GM10248 (cell line): ENCODE data around the gene PPFIA3.

Experiments
- CTCF ChIA-PET: fragments of 300-600 bp; sonication (Branson Sonifier 250); formaldehyde crosslinking; extraction: SDS; loops from one replicate; lab custom pipeline; 2021; ENCODE audit warnings: antibody characterized with exemption; lab: Yijun Ruan, JAX
- POLR2A ChIA-PET: fragments of 350-650 bp; sonication (Branson Sonifier 250); formaldehyde crosslinking; extraction: SDS; loops from one replicate; lab custom pipeline; 2020; ENCODE audit warnings: antibody characterized with exemption; lab: Yijun Ruan, JAX
- DNase-seq: peaks from one replicate; pipeline ENCODE4 v3.0.0; 2012; ENCODE audit errors: extremely low spot score
- CTCF ChIP-seq: IDR thresholded peaks from 2 replicates; pipeline ENCODE4 v1.5.1; 2012; ENCODE audit warnings: mild to moderate bottlenecking, low read depth; ENCODE audit errors: extremely low read depth, missing control alignments, control extremely low read depth

PPFIA3 gene

GRCh38 chr19:49101160-49101559 is 18.2 kb upstream of the PPFIA3 start:
- no peak for TF ChIP-seq CTCF
- DNase-seq: no peak
- POLR2A ChIA-PET: interaction anchor here (0.9 kb wide), 1 partner anchor 14 kb away, joined by 3 read pairs; no protein-coding TSS in a partner anchor
- CTCF ChIA-PET: interaction anchor here (4.9 kb wide), 1 partner anchor 14 kb away, joined by 37 read pairs; the partner anchor contains the start of gene LIN7B

GRCh38 chr19:49102303-49102702 is 17.0 kb upstream of the PPFIA3 start:
- TF ChIP-seq CTCF: no peak
- POLR2A ChIA-PET: no interaction called here
- CTCF ChIA-PET: no interaction called here
- DNase-seq: no peak

GRCh38 chr19:49103331-49104085 is 15.8 kb upstream of the PPFIA3 start:
- no peak for DNase-seq
- TF ChIP-seq CTCF: no peak
- ChIA-PET POLR2A (no interaction called here), CTCF (no interaction called here)

- ChIA-PET POLR2A (no interaction called here), CTCF (interaction anchor here (0.9 to 3.0 kb wide), 7 partner anchors 9 to 111 kb away, joined by 4 to 21 read pairs (median 11); partner anchors contain the start of genes GYS1, LIN7B and RUVBL2)
- DNase-seq: no peak
- TF ChIP-seq CTCF: no peak
Measured at GRCh38 chr19:49104229-49104864, 15.0 kb upstream of the PPFIA3 start.

- no peak for DNase-seq
- ChIA-PET POLR2A (no interaction called here), CTCF (interaction anchor here (0.8 to 3.0 kb wide), 15 partner anchors 8 to 114 kb away, joined by 3 to 22 read pairs (median 8); partner anchors contain the start of genes GYS1, LIN7B and RUVBL2)
- peak; percentile 77 for TF ChIP-seq CTCF
Measured at GRCh38 chr19:49106648-49107135, 12.7 kb upstream of the PPFIA3 start.

GRCh38 chr19:49107625-49108459 is 11.5 kb upstream of the PPFIA3 start:
- no peak for TF ChIP-seq CTCF
- ChIA-PET CTCF (interaction anchor here (0.7 to 1.3 kb wide), 2 partner anchors 10 to 12 kb away, joined by 3 to 5 read pairs; no protein-coding TSS in a partner anchor), POLR2A (no interaction called here)

More at GRCh38 chr19:49107625-49108459, 11.5 kb upstream of the PPFIA3 start:
- DNase-seq: no peak
